Gastroesophageal sphincter (tissue), 4 donors: Measurements from ENCODE around the gene AKAP5. TPM values are rescaled to one million over a fixed set of nuclear protein-coding genes. Genes with fewer than 3 reads are reported as not detected.

Source experiments
- ATAC-seq: fragments of 150-250 bp; one replicate; pipeline ENCODE4 v1.9.1; 2016; ENCODE audit warnings: mild to moderate bottlenecking, moderate library complexity
- H3K27ac ChIP-seq, 4 donors: fragments of 200-600 bp; sonication (generic) in 3 of 4; 1 replicate in 3 of 4; 2 replicates in 1 of 4; pipeline ENCODE4 v1.5.1; 2016 to 2019
- H3K27me3 ChIP-seq: fragments of 200-600 bp; sonication (generic); one replicate; pipeline ENCODE4 v1.5.1; 2019
- H3K36me3 ChIP-seq, 2 donors: fragments of 200-600 bp; sonication (generic); one replicate each; pipeline ENCODE4 v1.5.1; 2019; ENCODE audit warnings: control low read depth in 1 of 2
- H3K4me1 ChIP-seq, 3 donors: fragments of 200-600 bp; sonication (generic); 1 replicate in 2 of 3; 2 replicates in 1 of 3; pipeline ENCODE4 v1.5.1; 2016 to 2019; ENCODE audit warnings: control low read depth in 2 of 3
- H3K4me3 ChIP-seq, 2 donors: fragments of 200-600 bp; sonication (generic); one replicate each; pipeline ENCODE4 v1.5.1; 2019; ENCODE audit warnings: mild to moderate bottlenecking in 1 of 2, moderate library complexity in 1 of 2
- H3K9me3 ChIP-seq, 3 donors: fragments of 200-600 bp; sonication (generic); one replicate each; pipeline ENCODE4 v1.5.1; 2017 to 2019; ENCODE audit warnings: control low read depth in 2 of 3
- CTCF ChIP-seq, 4 experiments: fragments of 200-600 bp in 2 of 4; fragments of 450-650 bp in 2 of 4; sonication (generic) in 1 of 4; IDR thresholded peaks; one replicate each; pipeline ENCODE4 v1.5.1; 2017 to 2019; ENCODE audit warnings: antibody characterized with exemption in 4 of 4, mild to moderate bottlenecking in 2 of 4, moderate library complexity in 2 of 4
- EP300 ChIP-seq: sonication (generic); formaldehyde crosslinking; IDR thresholded peaks from one replicate; pipeline ENCODE4 v1.6.1; 2017; ENCODE audit warnings: antibody characterized with exemption, mild to moderate bottlenecking
- POLR2A ChIP-seq, 2 donors: fragments of 450-650 bp; IDR thresholded peaks; one replicate each; pipeline ENCODE4 v1.6.1; 2017; ENCODE audit warnings: antibody characterized with exemption in 2 of 2, mild to moderate bottlenecking in 2 of 2, moderate library complexity in 1 of 2
- POLR2AphosphoS5 ChIP-seq: sonication (generic); formaldehyde crosslinking; IDR thresholded peaks from one replicate; pipeline ENCODE4 v1.6.1; 2017; ENCODE audit warnings: antibody characterized with exemption
- WGBS, 2 donors: methylation state at CpG; one replicate each; pipeline ENCODE4 v1.1.5; 2018; ENCODE audit warnings: low coverage in 1 of 2; 5-methylcytosine and 5-hydroxymethylcytosine counted together
- total RNA-seq, 4 donors: library from RNA; depleted of rRNA; stranded (reverse); fragments of >200 nt; gene quantifications; one replicate each; pipeline ENCODE4 v1.1.0, GENCODE V29; 2016

Gene AKAP5
- total RNA-seq, 4 donors from 2014 or later: 1.9 to 2.6 (median 2.2) TPM

GRCh38 chr14:64419003-64419402, 46.3 kb upstream of the AKAP5 start:
- 75% methylated on average over 5 of the region's 7 CpGs; no CpG with 5 or more reads in 1 of the 2 donors for WGBS, 2 donors
- Histone ChIP-seq H3K27me3 (no peaks in the 10 kb centered on the region), H3K4me1 (no peaks in the 10 kb centered on the region), H3K4me3 (no peak overlapping the region), H3K27ac (no peak overlapping the region), H3K36me3 (peaks cover 0 to 99% of the 10 kb centered on the region in 2 donors), H3K9me3 (no peaks in the 10 kb centered on the region)
- ATAC-seq: no peak
- no peak for TF ChIP-seq POLR2AphosphoS5
- no peak for TF ChIP-seq CTCF (IDR thresholded peaks at IDR 0.05)
- TF ChIP-seq EP300: no peak
- TF ChIP-seq POLR2A (IDR thresholded peaks at IDR 0.05): no peak

- ATAC-seq: no peak
Observed at GRCh38 chr14:64421166-64421565, 44.1 kb upstream of the AKAP5 start.

GRCh38 chr14:64422005-64422404, 43.3 kb upstream of the AKAP5 start:
- Histone ChIP-seq H3K27me3 (no peaks in the 10 kb centered on the region), H3K9me3 (no peaks in the 10 kb centered on the region), H3K4me3 (no peak overlapping the region), H3K36me3 (peaks cover 0 to 99% of the 10 kb centered on the region in 2 donors), H3K27ac (no peak overlapping the region), H3K4me1 (no peaks in the 10 kb centered on the region)
- no peak for ATAC-seq
- 94 to 100% methylated on average over 1 of the region's 1 CpG for WGBS, 2 donors
- TF ChIP-seq EP300 (no peak), POLR2AphosphoS5 (no peak), CTCF (IDR thresholded peaks at IDR 0.05) (no peak), POLR2A (IDR thresholded peaks at IDR 0.05) (no peak)

More at GRCh38 chr14:64421166-64421565, 44.1 kb upstream of the AKAP5 start:
- no peak for TF ChIP-seq CTCF (IDR thresholded peaks at IDR 0.05)
- TF ChIP-seq POLR2AphosphoS5: no peak
- TF ChIP-seq EP300: no peak
- no peak for TF ChIP-seq POLR2A (IDR thresholded peaks at IDR 0.05)
- Histone ChIP-seq H3K4me3 (no peak overlapping the region), H3K36me3 (peaks cover 0 to 99% of the 10 kb centered on the region in 2 donors), H3K27ac (no peak overlapping the region), H3K27me3 (no peaks in the 10 kb centered on the region), H3K9me3 (no peaks in the 10 kb centered on the region), H3K4me1 (no peaks in the 10 kb centered on the region)
- WGBS, 2 donors: 56 to 57% methylated on average over 8 of the region's 8 CpGs

GRCh38 chr14:64422756-64423155, 42.5 kb upstream of the AKAP5 start:
- ATAC-seq: no peak
- no peak for TF ChIP-seq CTCF (IDR thresholded peaks at IDR 0.05)
- Histone ChIP-seq H3K9me3 (no peaks in the 10 kb centered on the region), H3K4me3 (no peak overlapping the region), H3K27me3 (no peaks in the 10 kb centered on the region), H3K36me3 (peaks cover 0 to 99% of the 10 kb centered on the region in 2 donors), H3K27ac (no peak overlapping the region), H3K4me1 (no peaks in the 10 kb centered on the region)
- WGBS, 2 donors: 90% methylated on average over 6 to 7 of the region's 7 CpGs

- Histone ChIP-seq H3K36me3 (peaks cover 0 to 99% of the 10 kb centered on the region in 2 donors), H3K4me3 (no peak overlapping the region), H3K27me3 (no peaks in the 10 kb centered on the region), H3K27ac (no peak overlapping the region), H3K4me1 (no peaks in the 10 kb centered on the region), H3K9me3 (no peaks in the 10 kb centered on the region)
- TF ChIP-seq CTCF (IDR thresholded peaks at IDR 0.05) (no peak), EP300 (no peak), POLR2AphosphoS5 (no peak), POLR2A (IDR thresholded peaks at IDR 0.05) (no peak)
- 96% methylated on average over 5 of the region's 6 CpGs; no CpG with 5 or more reads in 1 of the 2 donors for WGBS, 2 donors
- ATAC-seq: no peak
Observed at GRCh38 chr14:64423987-64424386, 41.3 kb upstream of the AKAP5 start.
